Mammary microvascular endothelial cell (primary cell): ENCODE results near the gene ATF5. TPM values are rescaled to one million over a fixed set of nuclear protein-coding genes. Genes with fewer than 3 reads are reported as not detected.

Source experiments
- total RNA-seq: library from RNA; depleted of rRNA; stranded (reverse); fragments of >200 nt; gene quantifications from 2 replicates; pipeline ENCODE4 v1.2.3, GENCODE V29; 2015

Gene ATF5, protein sequence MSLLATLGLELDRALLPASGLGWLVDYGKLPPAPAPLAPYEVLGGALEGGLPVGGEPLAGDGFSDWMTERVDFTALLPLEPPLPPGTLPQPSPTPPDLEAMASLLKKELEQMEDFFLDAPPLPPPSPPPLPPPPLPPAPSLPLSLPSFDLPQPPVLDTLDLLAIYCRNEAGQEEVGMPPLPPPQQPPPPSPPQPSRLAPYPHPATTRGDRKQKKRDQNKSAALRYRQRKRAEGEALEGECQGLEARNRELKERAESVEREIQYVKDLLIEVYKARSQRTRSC
- total RNA-seq: 20.9 and 23.4 TPM in 2 replicates

DNA sequence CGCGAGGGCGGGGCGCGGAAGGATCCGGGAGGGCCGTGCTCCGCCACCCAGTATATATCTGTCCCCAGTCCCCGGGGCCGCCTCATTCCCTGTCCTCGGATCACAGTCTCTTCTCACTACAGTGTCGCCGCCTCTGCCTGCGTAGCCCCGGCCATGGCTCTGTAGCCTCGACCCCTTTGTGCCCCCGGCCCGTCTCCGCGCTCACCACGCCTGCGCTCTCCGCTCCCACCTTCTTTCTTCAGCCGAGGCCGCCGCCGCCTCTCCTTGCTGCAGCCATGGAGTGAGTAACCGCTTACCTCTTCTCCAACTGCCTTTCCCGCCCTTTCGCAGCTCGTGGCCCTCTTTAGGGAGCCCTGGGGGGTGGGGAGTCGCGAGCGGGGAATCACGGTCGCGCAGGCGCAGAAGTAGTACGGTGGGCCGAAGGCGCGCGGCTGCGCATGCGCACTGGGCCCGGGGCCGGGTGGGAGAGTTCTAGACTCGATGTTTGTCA is at the start of gene ATF5, which contains the start of gene NUP62:
Gene ATF5, plus strand, starts transcription at position 85 of the 490 bp plus-strand sequence. CDS start 1,646 bp downstream, outside the sequence.
Gene NUP62, minus strand, starts transcription at position 384 of the 490 bp plus-strand sequence. CDS start 19,697 bp downstream, outside the sequence.

GRCh38 chr19:49896863-49897621 is 32.0 kb upstream of the ATF5 start, which contains the start of gene IL4I1:
Gene IL4I1, minus strand, starts transcription at chr19:49896887. Its CDS starts 727 bp downstream, at chr19:49896160.

DNA sequence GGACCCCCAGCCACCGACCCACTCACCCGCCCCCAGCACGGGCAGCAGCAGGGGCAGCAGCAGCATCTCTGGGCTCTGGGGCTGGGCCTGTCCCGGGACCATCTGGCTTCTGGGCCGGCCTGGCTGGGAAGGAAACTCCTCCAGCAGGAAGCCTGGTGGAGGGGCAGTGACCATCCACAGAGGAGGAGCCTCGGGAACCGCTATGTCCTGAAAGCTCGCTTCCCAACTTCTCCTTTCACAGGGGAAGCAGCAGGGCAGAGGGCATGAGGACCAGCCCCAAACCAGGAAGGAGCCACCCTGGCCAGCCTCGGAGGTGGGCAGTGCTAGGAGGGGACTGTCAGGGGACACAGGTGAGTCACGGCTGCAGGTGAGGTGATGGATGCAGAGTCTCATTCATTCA is 32.0 kb downstream of the ATF5 start, which contains the start of gene SIGLEC11:
Gene SIGLEC11, minus strand, starts transcription at position 193 of the 400 bp plus-strand sequence. Its CDS starts 91 bp downstream, at position 102.

Other genes starting within 250 kb of the ATF5 start
- 0.33 and 0.49 TPM in 2 replicates for gene ADM5, start 239.6 kb upstream of the ATF5 start, total RNA-seq
- 11.9 and 12.3 TPM in 2 replicates for gene CPT1C, start 238.1 kb upstream of the ATF5 start, total RNA-seq
- 1.5 TPM in 1 of 2 replicates, not detected in the other for gene TSKS, start 165.9 kb upstream of the ATF5 start, total RNA-seq
- gene AP2A1, start 162.2 kb upstream of the ATF5 start, total RNA-seq: 108 and 110 TPM in 2 replicates
- gene FUZ, start 115.9 kb upstream of the ATF5 start, total RNA-seq: 13.8 and 17.1 TPM in 2 replicates
- 25.2 and 25.6 TPM in 2 replicates for gene MED25, start 110.9 kb upstream of the ATF5 start, total RNA-seq
- 57.6 and 64.4 TPM in 2 replicates for gene PTOV1, start 78.0 kb upstream of the ATF5 start, total RNA-seq
- gene PNKP, start 61.6 kb upstream of the ATF5 start, total RNA-seq: 59.5 and 63.0 TPM in 2 replicates
- 26.5 and 30.4 TPM in 2 replicates for gene AKT1S1, start 51.9 kb upstream of the ATF5 start, total RNA-seq
- gene TBC1D17, start 51.5 kb upstream of the ATF5 start, total RNA-seq: 18.0 and 20.2 TPM in 2 replicates
- gene IL4I1, start 32.3 kb upstream of the ATF5 start, total RNA-seq: 24.2 and 29.4 TPM in 2 replicates
- 77.1 and 85.3 TPM in 2 replicates for gene NUP62, start 299 bp downstream of the ATF5 start, total RNA-seq
- gene SIGLEC11, start 32.0 kb downstream of the ATF5 start, total RNA-seq: 0.25 TPM in 1 of 2 replicates, not detected in the other
- gene VRK3, start 96.2 kb downstream of the ATF5 start, total RNA-seq: 27.2 and 28.0 TPM in 2 replicates
- gene ZNF473, start 96.8 kb downstream of the ATF5 start, total RNA-seq: 5.3 and 6.6 TPM in 2 replicates
- gene IZUMO2, start 234.1 kb downstream of the ATF5 start, total RNA-seq: not detected in 2 replicates